Activated naive CD4-positive, alpha-beta T cell (primary cell): Measurements from ENCODE around the gene KIR2DL1.
"Not testable (repeated sequence)": the region's sequence is repeated elsewhere in the genome, so short reads cannot be mapped to it uniquely, and the experiment has no call there.

Source experiments
- DNase-seq, 4 experiments: peaks; one replicate each; lab custom pipeline; 2025; lab: John Stamatoyannopoulos, UW

KIR2DL1 gene

DNA sequence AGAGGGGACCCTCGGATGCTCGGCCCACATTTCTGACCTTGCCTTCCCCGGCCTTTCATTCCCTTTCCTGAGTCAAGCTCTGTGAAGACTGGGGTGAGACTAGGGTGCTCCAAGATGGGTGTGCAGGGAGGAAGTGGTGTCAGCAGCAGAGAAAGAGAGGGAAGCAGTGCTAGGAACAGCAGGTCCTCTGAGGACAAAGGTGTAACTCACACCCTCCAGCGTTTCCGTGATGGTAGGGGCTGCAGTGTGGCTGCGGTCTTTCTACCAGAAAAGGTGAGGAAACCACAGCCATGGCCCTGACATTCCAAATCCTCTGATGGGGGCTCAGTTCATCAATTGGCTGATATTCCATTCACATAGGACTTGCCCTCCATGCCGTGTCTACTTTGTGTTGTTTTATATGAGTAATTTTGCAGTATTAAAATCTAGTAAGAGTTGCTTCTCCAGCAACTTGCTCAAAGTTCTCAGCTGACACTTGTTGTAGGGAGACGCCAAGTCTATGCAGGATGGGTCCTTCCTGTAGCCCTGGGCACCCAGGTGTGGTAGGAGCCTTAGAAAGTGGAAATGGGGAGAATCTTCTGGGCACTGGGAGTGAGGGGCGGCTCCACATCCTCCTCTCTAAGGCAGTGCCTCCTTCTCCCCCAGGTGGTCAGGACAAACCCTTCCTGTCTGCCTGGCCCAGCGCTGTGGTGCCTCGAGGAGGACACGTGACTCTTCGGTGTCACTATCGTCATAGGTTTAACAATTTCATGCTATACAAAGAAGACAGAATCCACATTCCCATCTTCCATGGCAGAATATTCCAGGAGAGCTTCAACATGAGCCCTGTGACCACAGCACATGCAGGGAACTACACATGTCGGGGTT lies 48.3 kb downstream of the KIR2DL1 start:
- DNase-seq, result no peak

DNA sequence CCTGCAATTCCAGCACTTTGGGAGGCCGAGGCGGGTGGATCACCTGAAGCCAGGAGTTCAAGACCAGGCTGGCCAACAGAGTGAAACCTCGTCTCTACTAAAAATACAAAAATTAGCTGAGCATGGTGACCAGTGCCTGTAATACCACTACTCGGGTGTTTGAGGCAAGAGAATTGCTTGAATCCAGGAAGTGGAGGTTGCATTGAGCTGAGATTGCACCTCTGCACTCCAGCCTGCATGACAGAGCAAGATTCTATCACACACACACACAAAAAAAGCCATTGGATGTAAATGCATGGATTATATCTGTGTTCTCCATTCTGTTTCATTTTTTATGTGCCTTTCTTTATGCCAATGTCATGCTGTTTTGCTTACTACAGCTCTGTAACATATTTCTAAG lies 54.8 kb downstream of the KIR2DL1 start:
- not testable (repeated sequence) for DNase-seq

DNA sequence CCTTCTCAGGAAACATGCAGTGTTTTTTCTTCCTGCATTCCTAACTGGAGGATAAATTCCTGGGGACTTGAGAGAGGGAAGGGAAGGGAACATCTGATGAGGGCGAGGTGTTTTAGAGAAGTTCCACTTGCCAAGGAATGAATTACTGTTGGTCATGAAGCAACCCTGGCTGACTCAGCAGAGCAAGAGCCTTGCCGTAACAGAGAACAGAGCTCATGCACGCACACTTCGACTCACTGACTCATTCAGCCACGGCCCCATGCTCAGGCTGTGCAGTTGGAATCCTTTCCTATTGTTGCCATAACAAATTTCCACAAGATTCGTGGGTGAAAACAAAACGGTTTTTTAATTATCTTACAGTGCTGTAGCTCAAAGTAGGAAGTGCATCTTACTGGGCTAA lies 55.7 kb downstream of the KIR2DL1 start:
- DNase-seq, result not testable (repeated sequence)

DNA sequence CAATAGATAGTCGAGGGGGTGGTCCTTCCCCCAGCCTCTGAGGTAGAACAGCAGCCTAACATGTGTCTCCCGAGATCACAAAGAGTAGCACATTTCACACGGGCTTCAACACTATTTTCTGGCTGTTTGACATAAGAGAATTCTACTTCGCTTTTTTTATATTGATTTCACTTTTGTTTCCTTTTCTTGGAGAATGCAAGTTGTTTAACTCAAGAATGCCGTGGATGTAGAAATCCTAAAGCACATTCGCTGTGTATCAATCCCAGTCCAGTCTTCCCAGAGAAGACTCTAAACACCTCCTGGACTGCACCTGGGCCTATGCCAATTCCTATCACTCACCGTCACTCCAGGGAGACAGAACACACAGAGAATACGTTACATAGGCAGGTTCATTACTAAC lies 58.5 kb downstream of the KIR2DL1 start:
- DNase-seq, result not testable (repeated sequence)

DNA sequence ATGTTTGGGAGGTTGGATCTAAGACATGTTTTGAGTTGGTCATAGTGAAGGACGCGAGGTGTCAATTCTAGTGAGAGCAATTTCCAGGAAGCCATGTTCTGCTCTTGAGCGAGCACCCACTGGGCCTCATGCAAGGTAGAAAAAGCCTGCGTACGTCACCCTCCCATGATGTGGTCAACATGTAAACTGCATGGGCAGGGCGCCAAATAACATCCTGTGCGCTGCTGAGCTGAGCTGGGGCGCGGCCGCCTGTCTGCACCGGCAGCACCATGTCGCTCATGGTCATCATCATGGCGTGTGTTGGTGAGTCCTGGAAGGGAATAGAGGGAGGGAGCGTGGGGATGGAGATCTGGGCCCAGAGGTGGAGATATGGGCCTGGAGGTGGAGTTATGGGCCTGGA lies 62.9 kb downstream of the KIR2DL1 start, which contains the start of gene KIR2DS4:
Gene KIR2DS4, plus strand, starts transcription at position 181 of the 400 bp plus-strand sequence.
- DNase-seq, result not testable (repeated sequence)
